Brain microvascular endothelial cell (primary cell): ENCODE results near the gene GAS5.
A peak's percentile ranks its signal among the peaks of the same experiment; 100 is the strongest.

ENCODE experiments used
- DNase-seq: peaks from one replicate; pipeline ENCODE4 v3.0.0-alpha.2; 2020
- H3K27ac ChIP-seq: fragments of 250-450 bp; sonication (Bioruptor Pico); 2 replicates; pipeline ENCODE4 v1.5.1; 2020; ENCODE audit warnings: mild to moderate bottlenecking, moderate library complexity
- H3K27me3 ChIP-seq: fragments of 250-450 bp; sonication (Bioruptor Pico); replicated peaks from 2 replicates; pipeline ENCODE4 v1.5.1; 2020; ENCODE audit warnings: mild to moderate bottlenecking
- H3K36me3 ChIP-seq: fragments of 250-450 bp; sonication (Bioruptor Pico); replicated peaks from 2 replicates; pipeline ENCODE4 v1.5.1; 2020; ENCODE audit warnings: mild to moderate bottlenecking
- H3K4me3 ChIP-seq: 2 replicates; pipeline ENCODE4 v1.5.1; 2011; ENCODE audit warnings: low read depth, mild to moderate bottlenecking, control low read depth, low read length, moderate library complexity
- CTCF ChIP-seq: IDR thresholded peaks from 2 replicates; pipeline ENCODE4 v1.5.1; 2011; ENCODE audit warnings: low read depth, mild to moderate bottlenecking, moderate library complexity, low read length, control low read depth, inconsistent platforms; ENCODE audit errors: missing control alignments
- in situ Hi-C: cut with HindIII; loops from 2 replicates; pipeline ENCODE4 v1.10.0; 2017; ENCODE audit warnings: low sequenced_read_pairs, low pct_ligation_motif_present

GAS5 gene

GRCh38 chr1:173876732-173877131 is 8.9 kb upstream of the GAS5 start:
- no peak for DNase-seq
- Histone ChIP-seq H3K27ac (no peak overlapping the region), H3K4me3 (no peak overlapping the region), H3K27me3 (no peaks in the 10 kb centered on the region), H3K36me3 (peaks cover 13% of the 10 kb centered on the region)
- TF ChIP-seq CTCF: no peak
- in situ Hi-C loops: no loop called here

GRCh38 chr1:173871500-173871899 is 3.7 kb upstream of the GAS5 start:
- in situ Hi-C loops: no loop called here

DNA sequence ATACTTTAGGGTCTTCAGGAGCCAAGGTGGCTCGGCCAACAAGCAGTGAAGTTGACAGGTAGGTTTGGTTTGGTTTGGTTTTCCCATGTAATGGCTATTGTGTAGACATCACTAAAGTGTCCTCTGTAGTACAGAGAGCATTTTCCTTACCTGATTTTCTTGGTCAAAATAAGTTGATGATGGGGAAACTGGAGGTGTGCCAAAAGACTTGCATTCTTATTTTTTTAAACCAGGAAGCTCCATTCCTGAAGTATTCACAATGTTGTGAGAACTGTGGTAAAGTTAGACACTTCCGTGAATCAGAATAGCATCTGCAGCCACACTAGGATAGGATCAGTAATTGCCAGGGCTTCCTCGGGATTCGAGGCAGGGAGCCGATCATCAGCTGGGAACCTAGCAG is 3.3 kb upstream of the GAS5 start:
- DNase-seq: no peak
- Histone ChIP-seq H3K27ac (no peak overlapping the region), H3K27me3 (no peaks in the 10 kb centered on the region), H3K4me3 (no peak overlapping the region), H3K36me3 (peaks cover 20% of the 10 kb centered on the region)
- in situ Hi-C loops: no loop called here
- TF ChIP-seq CTCF: no peak

More at GRCh38 chr1:173871500-173871899, 3.7 kb upstream of the GAS5 start:
- no peaks in the 10 kb centered on the region for H3K27me3 ChIP-seq
- DNase-seq: no peak
- H3K4me3 ChIP-seq: no peak overlapping the region
- TF ChIP-seq CTCF: no peak
- H3K36me3 ChIP-seq: peaks cover 18% of the 10 kb centered on the region
- H3K27ac ChIP-seq: no peak overlapping the region

GRCh38 chr1:173870252-173871075 is 2.7 kb upstream of the GAS5 start:
- Histone ChIP-seq H3K27ac (no peak overlapping the region), H3K36me3 (peaks cover 26% of the 10 kb centered on the region), H3K4me3 (no peak overlapping the region), H3K27me3 (no peaks in the 10 kb centered on the region)
- no peak for DNase-seq
- no peak for TF ChIP-seq CTCF
- in situ Hi-C loops: no loop called here

DNA sequence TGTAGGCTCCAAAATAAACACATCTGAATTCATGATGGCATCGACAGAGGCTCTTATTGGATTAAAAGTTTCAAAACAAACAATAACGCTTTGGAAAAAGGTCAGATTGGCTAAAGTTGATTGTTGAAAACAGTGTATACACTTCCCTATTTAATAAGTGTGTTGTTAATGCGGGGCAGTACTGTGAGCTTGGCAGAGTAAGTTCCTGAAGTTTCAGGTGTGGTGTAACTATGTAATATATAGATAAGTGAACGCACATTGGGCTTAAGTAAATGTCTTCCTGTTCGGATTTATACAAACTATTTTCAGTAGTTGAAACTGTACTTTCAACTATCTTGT is 1.2 kb upstream of the GAS5 start:
- Histone ChIP-seq H3K4me3 (peak overlapping the region; percentile 95), H3K27ac (peak overlapping the region; percentile 58), H3K36me3 (peaks cover 39% of the 10 kb centered on the region), H3K27me3 (no peaks in the 10 kb centered on the region)
- DNase-seq: no peak
- in situ Hi-C loops: no loop called here
- no peak for TF ChIP-seq CTCF
